ENCODE results near the gene MRTFA.

- TF ChIP-seq, protein P1, sequence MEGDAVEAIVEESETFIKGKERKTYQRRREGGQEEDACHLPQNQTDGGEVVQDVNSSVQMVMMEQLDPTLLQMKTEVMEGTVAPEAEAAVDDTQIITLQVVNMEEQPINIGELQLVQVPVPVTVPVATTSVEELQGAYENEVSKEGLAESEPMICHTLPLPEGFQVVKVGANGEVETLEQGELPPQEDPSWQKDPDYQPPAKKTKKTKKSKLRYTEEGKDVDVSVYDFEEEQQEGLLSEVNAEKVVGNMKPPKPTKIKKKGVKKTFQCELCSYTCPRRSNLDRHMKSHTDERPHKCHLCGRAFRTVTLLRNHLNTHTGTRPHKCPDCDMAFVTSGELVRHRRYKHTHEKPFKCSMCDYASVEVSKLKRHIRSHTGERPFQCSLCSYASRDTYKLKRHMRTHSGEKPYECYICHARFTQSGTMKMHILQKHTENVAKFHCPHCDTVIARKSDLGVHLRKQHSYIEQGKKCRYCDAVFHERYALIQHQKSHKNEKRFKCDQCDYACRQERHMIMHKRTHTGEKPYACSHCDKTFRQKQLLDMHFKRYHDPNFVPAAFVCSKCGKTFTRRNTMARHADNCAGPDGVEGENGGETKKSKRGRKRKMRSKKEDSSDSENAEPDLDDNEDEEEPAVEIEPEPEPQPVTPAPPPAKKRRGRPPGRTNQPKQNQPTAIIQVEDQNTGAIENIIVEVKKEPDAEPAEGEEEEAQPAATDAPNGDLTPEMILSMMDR (IDR thresholded peaks at IDR 0.05), result no peak
- TF ChIP-seq POLR2A (IDR thresholded peaks at IDR 0.05), result no peak
These were observed 96.3 kb downstream of the MRTFA start for GRCh38 chr22:40540265-40540664.

Measured in thyroid gland (tissue), 4 donors.